GM12878 (cell line): ENCODE measurements around the gene DNAJC7. TPM values are rescaled to one million over a fixed set of nuclear protein-coding genes. Genes with fewer than 3 reads are reported as not detected.

Experiments used
- BRCA1 ChIP-seq: IDR thresholded peaks from 2 replicates; pipeline ENCODE4 v1.6.1; 2011; ENCODE audit warnings: low read depth, low read length, improper control_type of control experiment
- CREM ChIP-seq: IDR thresholded peaks from 2 replicates; pipeline ENCODE4 v1.6.1; 2014; ENCODE audit warnings: antibody characterized with exemption, low read depth
- MEF2B ChIP-seq: fragments of 450-650 bp; IDR thresholded peaks from 2 replicates; pipeline ENCODE4 v1.6.1; 2018; ENCODE audit warnings: mild to moderate bottlenecking, moderate library complexity; ENCODE audit not compliant: partially characterized antibody, poor library complexity, severe bottlenecking
- POU2F2 ChIP-seq: IDR thresholded peaks from 3 replicates; pipeline ENCODE4 v1.6.1; 2011; ENCODE audit warnings: low read depth, mild to moderate bottlenecking, low read length, borderline replicate concordance
- STAT3 ChIP-seq: IDR thresholded peaks from 2 replicates; pipeline ENCODE4 v1.6.1; 2011; ENCODE audit warnings: low read depth, low read length, improper control_type of control experiment
- ZNF207 ChIP-seq: fragments of 450-650 bp; IDR thresholded peaks from 2 replicates; pipeline ENCODE4 v1.6.1; 2014; ENCODE audit warnings: antibody characterized with exemption, mild to moderate bottlenecking, borderline replicate concordance
- ZNF217 ChIP-seq: fragments of 450-650 bp; IDR thresholded peaks from 2 replicates; pipeline ENCODE4 v1.6.1; 2017; ENCODE audit warnings: antibody characterized with exemption, mild to moderate bottlenecking
- polyA plus RNA-seq, 11 experiments: library from polyadenylated mRNA; depleted of rRNA in 4 of 11; unstranded in 6 of 11; stranded (reverse) in 5 of 11; fragments of >200 nt; fragmentation: Nextera tagmentation in 4 of 11; fragmentation: Illumina TruSeq in 1 of 11; extraction: Ambion mirVana in 4 of 11; extraction: Trizol in 1 of 11; gene quantifications; 1 replicate in 1 of 11; 2 replicates in 10 of 11; pipeline versions ENCODE4 v1.2.1 to v1.2.3, GENCODE V29; 2011 to 2016; ENCODE audit warnings: inconsistent platforms in 2 of 11, missing spikeins in 2 of 11, low read depth in 1 of 11
- total RNA-seq, 4 experiments: library from RNA; depleted of rRNA in 3 of 4; stranded (reverse); fragments of >200 nt in 3 of 4; fragmentation: Illumina TruSeq in 1 of 4; extraction: Trizol in 1 of 4; gene quantifications; 2 replicates each; pipeline versions ENCODE4 v1.2.1 to v1.2.3, GENCODE V29; 2013 to 2021
- TF ChIP-seq, protein P1 (sequence below), 3 experiments: IDR thresholded peaks in 2 of 3; conservative IDR thresholded peaks in 1 of 3; 2 replicates each; pipeline ENCODE4 v1.5.1; 2011; ENCODE audit warnings: low read depth in 3 of 3, low read length in 3 of 3, mild to moderate bottlenecking in 3 of 3, control low read depth in 2 of 3, moderate library complexity in 2 of 3, inconsistent platforms in 1 of 3, mixed read lengths in 1 of 3; ENCODE audit not compliant: control insufficient read depth in 2 of 3, insufficient read depth in 1 of 3; ENCODE audit errors: extremely low read depth in 1 of 3
- TF ChIP-seq, protein P2 (sequence below): fragments of 450-650 bp; IDR thresholded peaks from 2 replicates; pipeline ENCODE4 v1.6.1; 2017; ENCODE audit warnings: low read depth, mild to moderate bottlenecking, moderate library complexity
- TF ChIP-seq, protein P3 (sequence below): IDR thresholded peaks from 2 replicates; pipeline ENCODE4 v1.6.1; 2012; ENCODE audit warnings: low read depth, low read length, improper control_type of control experiment

Gene DNAJC7
- total and polyA plus RNA-seq, 10 of the 15 experiments (the other 5 are each of a cell fraction or from before 2014, with no cell fraction given): 60.1 to 173 (median 94.9) TPM

DNA sequence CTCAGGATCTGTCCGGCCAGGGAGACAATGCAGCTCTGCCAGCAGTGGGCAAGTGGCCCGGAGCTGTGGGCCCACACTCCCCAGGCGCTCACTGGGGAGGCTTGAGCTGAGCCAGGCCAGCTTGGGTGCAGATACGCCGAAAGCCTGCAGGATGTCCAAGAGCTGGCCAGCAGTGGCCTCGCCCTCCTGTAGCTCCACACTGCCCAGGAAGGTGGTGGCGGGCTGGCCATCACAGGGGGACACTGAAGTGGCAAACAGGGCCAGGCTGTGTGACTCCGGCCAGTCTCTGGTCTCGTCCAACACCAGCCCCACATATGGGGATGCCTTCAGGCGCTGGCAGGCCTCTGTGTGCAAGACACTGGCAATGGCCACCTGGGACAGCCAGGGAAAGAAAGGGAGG is 23.6 kb upstream of the DNAJC7 start (continued):
- TF ChIP-seq, protein P1, sequence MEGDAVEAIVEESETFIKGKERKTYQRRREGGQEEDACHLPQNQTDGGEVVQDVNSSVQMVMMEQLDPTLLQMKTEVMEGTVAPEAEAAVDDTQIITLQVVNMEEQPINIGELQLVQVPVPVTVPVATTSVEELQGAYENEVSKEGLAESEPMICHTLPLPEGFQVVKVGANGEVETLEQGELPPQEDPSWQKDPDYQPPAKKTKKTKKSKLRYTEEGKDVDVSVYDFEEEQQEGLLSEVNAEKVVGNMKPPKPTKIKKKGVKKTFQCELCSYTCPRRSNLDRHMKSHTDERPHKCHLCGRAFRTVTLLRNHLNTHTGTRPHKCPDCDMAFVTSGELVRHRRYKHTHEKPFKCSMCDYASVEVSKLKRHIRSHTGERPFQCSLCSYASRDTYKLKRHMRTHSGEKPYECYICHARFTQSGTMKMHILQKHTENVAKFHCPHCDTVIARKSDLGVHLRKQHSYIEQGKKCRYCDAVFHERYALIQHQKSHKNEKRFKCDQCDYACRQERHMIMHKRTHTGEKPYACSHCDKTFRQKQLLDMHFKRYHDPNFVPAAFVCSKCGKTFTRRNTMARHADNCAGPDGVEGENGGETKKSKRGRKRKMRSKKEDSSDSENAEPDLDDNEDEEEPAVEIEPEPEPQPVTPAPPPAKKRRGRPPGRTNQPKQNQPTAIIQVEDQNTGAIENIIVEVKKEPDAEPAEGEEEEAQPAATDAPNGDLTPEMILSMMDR (IDR thresholded peaks at IDR 0.05 in 2 of 3, conservative IDR thresholded peaks at IDR 0.05 in 1 of 3; ENCODE audit: control insufficient read depth in 2 of 3, extremely low read depth in 1 of 3, insufficient read depth in 1 of 3, low read depth in 3 of 3, low read length in 3 of 3): no peak
- TF ChIP-seq CREM (no peak), POU2F2 (no peak), ZNF207 (no peak), MEF2B (no peak), BRCA1 (no peak), ZNF217 (no peak), STAT3 (no peak)
- TF ChIP-seq, protein P2, sequence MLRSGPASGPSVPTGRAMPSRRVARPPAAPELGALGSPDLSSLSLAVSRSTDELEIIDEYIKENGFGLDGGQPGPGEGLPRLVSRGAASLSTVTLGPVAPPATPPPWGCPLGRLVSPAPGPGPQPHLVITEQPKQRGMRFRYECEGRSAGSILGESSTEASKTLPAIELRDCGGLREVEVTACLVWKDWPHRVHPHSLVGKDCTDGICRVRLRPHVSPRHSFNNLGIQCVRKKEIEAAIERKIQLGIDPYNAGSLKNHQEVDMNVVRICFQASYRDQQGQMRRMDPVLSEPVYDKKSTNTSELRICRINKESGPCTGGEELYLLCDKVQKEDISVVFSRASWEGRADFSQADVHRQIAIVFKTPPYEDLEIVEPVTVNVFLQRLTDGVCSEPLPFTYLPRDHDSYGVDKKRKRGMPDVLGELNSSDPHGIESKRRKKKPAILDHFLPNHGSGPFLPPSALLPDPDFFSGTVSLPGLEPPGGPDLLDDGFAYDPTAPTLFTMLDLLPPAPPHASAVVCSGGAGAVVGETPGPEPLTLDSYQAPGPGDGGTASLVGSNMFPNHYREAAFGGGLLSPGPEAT: no peak
- TF ChIP-seq, protein P3, sequence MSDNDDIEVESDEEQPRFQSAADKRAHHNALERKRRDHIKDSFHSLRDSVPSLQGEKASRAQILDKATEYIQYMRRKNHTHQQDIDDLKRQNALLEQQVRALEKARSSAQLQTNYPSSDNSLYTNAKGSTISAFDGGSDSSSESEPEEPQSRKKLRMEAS: no peak
